Cardiac fibroblast (primary cell): Measurements from ENCODE around the gene LRRFIP2.
"Not testable (repeated sequence)": the region's sequence is repeated elsewhere in the genome, so short reads cannot be mapped to it uniquely, and the experiment has no call there.

Experiments
- DNase-seq, 2 donors: peaks; one replicate each; pipeline versions ENCODE4 v3.0.0 to v3.0.0-alpha.2; 2010; ENCODE audit warnings: low read depth in 2 of 2
- H3K4me3 ChIP-seq, 2 donors: replicated peaks in 1 of 2; 1 replicate in 1 of 2; 2 replicates in 1 of 2; pipeline ENCODE4 v1.5.1; 2011; ENCODE audit warnings: low read depth in 2 of 2, low read length in 2 of 2, mild to moderate bottlenecking in 2 of 2, moderate library complexity in 1 of 2
- CTCF ChIP-seq: IDR thresholded peaks from one replicate; pipeline ENCODE4 v1.5.1; 2011; ENCODE audit warnings: low read depth, mild to moderate bottlenecking, low read length, inconsistent platforms

LRRFIP2 gene

DNA sequence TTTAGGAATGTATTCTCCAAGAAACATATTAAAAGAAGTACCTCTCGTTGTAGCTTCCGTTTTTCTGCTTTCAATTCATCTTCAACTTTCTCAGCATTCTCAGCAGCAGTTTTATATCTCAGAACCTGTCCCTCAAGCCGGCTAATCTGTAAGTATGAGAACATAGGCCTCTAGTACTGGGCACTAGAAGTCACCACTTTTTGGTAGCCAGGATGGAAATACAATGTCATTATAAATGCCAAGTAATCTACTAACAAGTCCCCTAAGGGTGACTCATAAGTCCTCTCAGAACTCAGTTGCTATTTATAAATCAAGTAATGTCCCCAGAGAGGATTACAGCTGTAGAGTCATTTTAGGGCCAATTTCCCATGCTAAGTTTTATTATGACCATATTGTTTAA, 120.0 kb downstream of the LRRFIP2 start:
- TF ChIP-seq CTCF = no peak
- DNase-seq = peak; percentile 84 to 92
- H3K4me3 ChIP-seq = no peak overlapping the region

GRCh38 chr3:37053753-37054152, 120.6 kb downstream of the LRRFIP2 start:
- no peak for TF ChIP-seq CTCF
- DNase-seq = no peak
- H3K4me3 ChIP-seq = no peak overlapping the region

- TF ChIP-seq CTCF = no peak
- H3K4me3 ChIP-seq = no peak overlapping the region
- DNase-seq = no peak
These were observed 121.0 kb downstream of the LRRFIP2 start for GRCh38 chr3:37053337-37053736.

GRCh38 chr3:37052860-37053259, 121.5 kb downstream of the LRRFIP2 start:
- no peak overlapping the region for H3K4me3 ChIP-seq
- no peak for TF ChIP-seq CTCF
- no peak for DNase-seq

GRCh38 chr3:37050282-37050681, 124.1 kb downstream of the LRRFIP2 start:
- TF ChIP-seq CTCF = no peak
- no peak for DNase-seq
- no peak overlapping the region for H3K4me3 ChIP-seq

GRCh38 chr3:37042712-37043111, 131.7 kb downstream of the LRRFIP2 start:
- not testable (repeated sequence) for DNase-seq, H3K4me3 ChIP-seq

- DNase-seq = peak in 1 of 2 donors; percentile 28
- TF ChIP-seq CTCF = no peak
These were observed 132.7 kb downstream of the LRRFIP2 start for GRCh38 chr3:37041546-37042195.

More at GRCh38 chr3:37041546-37042195, 132.7 kb downstream of the LRRFIP2 start:
- no peak overlapping the region for H3K4me3 ChIP-seq
